Heart right ventricle (tissue), 16 donors: Measurements from ENCODE around the gene TMEM107. TPM values are rescaled to one million over a fixed set of nuclear protein-coding genes. Genes with fewer than 3 reads are reported as not detected.

Source experiments
- ATAC-seq, 8 donors: fragments of 200-7000 bp; cut with Tn5 transposase; one replicate each; pipeline ENCODE4 v1.9.1; 2020; ENCODE audit warnings: mild to moderate bottlenecking in 8 of 8, moderate library complexity in 8 of 8, moderate number of reproducible peaks in 1 of 8
- DNase-seq, 2 donors: peaks; one replicate each; pipeline ENCODE4 v3.0.0-alpha.2; 2020
- H3K27ac ChIP-seq, 10 donors: fragments of 200-600 bp; sonication (generic) in 2 of 10; one replicate each; pipeline versions ENCODE4 v1.5.0 to v1.8.0; 2020 to 2022; ENCODE audit warnings: mild to moderate bottlenecking in 3 of 10
- H3K27me3 ChIP-seq, 7 donors: fragments of 200-600 bp; one replicate each; pipeline ENCODE4 v1.8.0; 2021 to 2022; ENCODE audit warnings: mild to moderate bottlenecking in 2 of 7
- H3K36me3 ChIP-seq, 9 donors: fragments of 200-600 bp; sonication (generic) in 1 of 9; one replicate each; pipeline versions ENCODE4 v1.5.0 to v1.8.0; 2020 to 2022; ENCODE audit warnings: mild to moderate bottlenecking in 2 of 9
- H3K4me1 ChIP-seq, 9 donors: fragments of 200-600 bp; sonication (generic) in 1 of 9; one replicate each; pipeline versions ENCODE4 v1.5.0 to v1.8.0; 2020 to 2022; ENCODE audit warnings: mild to moderate bottlenecking in 4 of 9
- H3K4me3 ChIP-seq, 10 donors: fragments of 200-600 bp; sonication (generic) in 2 of 10; one replicate each; pipeline versions ENCODE4 v1.5.0 to v1.8.0; 2020 to 2022; ENCODE audit warnings: mild to moderate bottlenecking in 7 of 10, moderate library complexity in 2 of 10
- H3K9me3 ChIP-seq, 11 donors: fragments of 200-600 bp in 10 of 11; sonication (generic) in 2 of 11; one replicate each; pipeline versions ENCODE4 v1.5.0 to v1.8.0; 2013 to 2022; ENCODE audit warnings: mild to moderate bottlenecking in 2 of 11, control low read depth in 1 of 11, moderate library complexity in 1 of 11
- WGBS, 2 donors: extraction: QIAGEN DNeasy Blood & Tissue Kit; methylation state at CpG; one replicate each; pipeline ENCODE4 v1.1.7; 2013; ENCODE audit warnings: inconsistent platforms in 1 of 2; 5-methylcytosine and 5-hydroxymethylcytosine counted together
- intact Hi-C, 10 donors: fragments of 100-400 bp; cut with DNase I; formaldehyde crosslinking; loops; one replicate each; pipeline versions ENCODE4 v1.11.1 to v1.14.2; 2022
- polyA plus RNA-seq, 2 donors: library from polyadenylated mRNA; stranded (reverse); fragments of 200-250 nt; gene quantifications; one replicate each; pipeline ENCODE4 v1.2.3, GENCODE V29; 2013
- total RNA-seq, 10 donors: library from RNA; stranded (reverse); fragmentation: NEBNext Ultra II Directional in 3 of 10; extraction: Animal tissue kit (Norgen Biotek cat#: 25700) in 3 of 10; gene quantifications; one replicate each; pipeline versions ENCODE4 v1.2.1 to v1.2.4, GENCODE V29; 2021 to 2023
- TF ChIP-seq, protein P1 (sequence below), 9 donors: fragments of 200-600 bp; sonication (generic) in 2 of 9; IDR thresholded peaks; one replicate each; pipeline versions ENCODE4 v1.5.0 to v1.8.0; 2021 to 2022; ENCODE audit warnings: antibody characterized with exemption in 9 of 9, mild to moderate bottlenecking in 5 of 9, moderate library complexity in 1 of 9
- donor health status: Arrhythmogenic right ventricular cardiomyopathy.
- donor health status: ischemic (EF 13 %, LVEDD 7.1; RV severe dilation, severe dysfunction).
- donor health status: healthy with polysubstance abuse.
- donor health status: DM: no; HTN: yes; CAD: no.
- donor health status: DM: no; HTN: no; CAD: no.
- donor health status: ischemic (EF 25% LVEDD 6.9; RV normal size, moderate dysfunction).
- donor health status: ischemic (EF 25% LVEDD 5.7; RV mildly dilated, moderate dysfunction).
- donor health status: healthy.
- donor health status: DM: yes; HTN: yes; CAD: no.
- donor health status: Ischemic cardiomyopathy.
- donor health status: ischemic (EF 35%, LVEDD 5.7; RV mildly dilated, moderate dysfunction).
- donor health status: nonischemic (EF 11% LVEDD 7.7; RV severe dilation, severe dysfunction).
- donor health status: DM: yes; HTN: yes; CAD: no.
- donor health status: PGD.
- donor health status: ischemic (EF 29% LVEDD 5.4; RV normal size, mild dysfunction).
- donor health status: nonischemic (EF 23%, LVEDD 6.1; RV moderate dilation, normal function).

The TMEM107 gene
- total and polyA plus RNA-seq, 12 donors = 4.5 to 15.2 (median 7.3) TPM

DNA sequence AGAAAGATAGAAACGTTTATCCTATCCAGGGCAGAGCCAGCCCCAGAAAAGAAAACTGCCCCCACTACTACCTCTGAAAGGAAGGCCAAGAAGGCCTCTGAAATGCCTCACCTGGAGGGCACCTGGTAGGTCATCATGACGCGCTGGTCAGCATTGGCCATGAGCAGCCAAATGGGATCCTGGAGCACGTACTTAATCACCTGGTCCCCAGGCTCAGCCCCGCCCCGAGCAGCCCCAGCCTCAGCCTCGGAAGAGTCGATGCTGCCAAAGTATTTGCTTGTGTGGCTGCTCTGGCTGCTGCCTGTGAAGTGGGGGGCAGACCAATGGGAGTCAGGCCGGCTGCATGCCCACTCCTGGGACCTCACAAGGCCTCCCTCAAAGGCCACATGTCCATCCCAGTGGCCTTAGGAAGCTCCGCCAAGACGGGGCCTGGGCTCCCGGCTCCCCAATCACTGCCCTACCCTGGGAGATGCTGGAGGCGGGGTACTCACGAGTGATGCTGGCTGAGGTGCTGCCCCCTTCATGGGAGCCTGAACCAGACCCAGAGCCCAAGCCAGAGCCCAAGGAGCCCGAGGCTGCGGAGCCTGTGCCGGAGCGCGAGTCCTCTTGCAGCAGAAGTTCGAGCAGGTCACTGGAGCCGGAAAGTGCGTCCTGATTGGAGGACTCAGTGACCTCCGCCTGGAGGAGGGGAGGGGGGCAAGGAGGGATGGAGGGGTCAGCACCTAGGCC, 33.9 kb downstream of the TMEM107 start:
- H3K9me3 ChIP-seq = no peaks in the 10 kb centered on the region
- DNase-seq = no peak
- H3K4me1 ChIP-seq = peaks cover 2 to 44% (median 31%) of the 10 kb centered on the region in 9 donors
- WGBS, 2 donors = 85 to 87% methylated on average over 23 of the region's 23 CpGs
- no peaks in the 10 kb centered on the region for H3K27me3 ChIP-seq
- TF ChIP-seq, protein P1, sequence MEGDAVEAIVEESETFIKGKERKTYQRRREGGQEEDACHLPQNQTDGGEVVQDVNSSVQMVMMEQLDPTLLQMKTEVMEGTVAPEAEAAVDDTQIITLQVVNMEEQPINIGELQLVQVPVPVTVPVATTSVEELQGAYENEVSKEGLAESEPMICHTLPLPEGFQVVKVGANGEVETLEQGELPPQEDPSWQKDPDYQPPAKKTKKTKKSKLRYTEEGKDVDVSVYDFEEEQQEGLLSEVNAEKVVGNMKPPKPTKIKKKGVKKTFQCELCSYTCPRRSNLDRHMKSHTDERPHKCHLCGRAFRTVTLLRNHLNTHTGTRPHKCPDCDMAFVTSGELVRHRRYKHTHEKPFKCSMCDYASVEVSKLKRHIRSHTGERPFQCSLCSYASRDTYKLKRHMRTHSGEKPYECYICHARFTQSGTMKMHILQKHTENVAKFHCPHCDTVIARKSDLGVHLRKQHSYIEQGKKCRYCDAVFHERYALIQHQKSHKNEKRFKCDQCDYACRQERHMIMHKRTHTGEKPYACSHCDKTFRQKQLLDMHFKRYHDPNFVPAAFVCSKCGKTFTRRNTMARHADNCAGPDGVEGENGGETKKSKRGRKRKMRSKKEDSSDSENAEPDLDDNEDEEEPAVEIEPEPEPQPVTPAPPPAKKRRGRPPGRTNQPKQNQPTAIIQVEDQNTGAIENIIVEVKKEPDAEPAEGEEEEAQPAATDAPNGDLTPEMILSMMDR (IDR thresholded peaks at IDR 0.05) = no peak
- intact Hi-C loops = no loop called here
- H3K27ac ChIP-seq = peak overlapping the region in 1 of 10 donors; percentile 35
- peaks cover 40 to 81% (median 79%) of the 10 kb centered on the region in 9 donors for H3K36me3 ChIP-seq
- H3K4me3 ChIP-seq = no peak overlapping the region
- no peak for ATAC-seq

DNA sequence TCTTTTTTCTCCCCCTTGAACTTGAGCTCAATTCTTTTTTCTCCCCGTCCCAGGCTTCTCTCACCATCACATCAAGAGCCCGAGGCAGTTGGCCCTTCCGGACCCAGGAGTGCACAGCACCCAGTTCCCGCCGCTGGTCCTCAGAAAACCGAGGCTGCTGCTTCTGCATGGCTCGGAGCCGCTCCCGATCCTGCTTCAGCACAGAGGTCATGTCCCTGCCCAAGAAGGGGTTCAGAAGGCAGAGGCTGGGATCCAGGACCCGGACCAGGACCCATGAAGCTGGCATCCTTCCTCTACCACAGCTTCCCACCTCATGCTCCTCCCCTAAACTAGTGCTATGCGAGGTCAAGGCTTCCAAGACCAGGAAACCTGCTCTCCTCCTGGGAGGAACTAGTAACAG, 34.4 kb downstream of the TMEM107 start:
- no peak overlapping the region for H3K4me3 ChIP-seq
- no peaks in the 10 kb centered on the region for H3K27me3 ChIP-seq
- peaks cover 38 to 76% (median 73%) of the 10 kb centered on the region in 9 donors for H3K36me3 ChIP-seq
- H3K27ac ChIP-seq = peak overlapping the region in 1 of 10 donors; percentile 35
- no peak for DNase-seq
- intact Hi-C loops = no loop called here
- TF ChIP-seq, protein P1 (IDR thresholded peaks at IDR 0.05) = no peak
- WGBS, 2 donors = 89 to 93% methylated on average over 11 of the region's 11 CpGs
- ATAC-seq = no peak
- H3K9me3 ChIP-seq = no peaks in the 10 kb centered on the region
- peaks cover 2 to 44% (median 30%) of the 10 kb centered on the region in 9 donors for H3K4me1 ChIP-seq

DNA sequence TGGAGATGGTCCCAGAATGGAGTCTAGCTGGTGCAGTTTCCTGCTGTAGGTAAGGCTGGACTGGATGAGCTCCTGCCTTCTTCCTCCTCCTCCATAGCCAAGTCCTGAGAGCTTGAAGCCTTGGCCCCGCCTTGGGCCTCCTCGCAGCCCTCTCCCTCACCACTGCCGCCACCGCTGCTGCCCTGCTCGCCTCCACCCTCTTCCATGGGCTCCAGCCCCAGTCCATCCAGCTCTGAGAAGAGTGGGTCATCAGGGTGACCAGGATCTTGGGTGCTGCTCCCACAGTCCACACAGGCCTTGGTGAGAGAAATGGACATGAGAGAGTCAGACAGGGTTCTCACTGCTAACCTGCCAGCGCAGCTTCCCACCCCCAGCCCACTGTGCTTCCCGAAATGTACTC, 35.1 kb downstream of the TMEM107 start:
- 94% methylated on average over 7 of the region's 7 CpGs for WGBS, 2 donors
- Histone ChIP-seq H3K9me3 (no peaks in the 10 kb centered on the region), H3K27ac (peak overlapping the region in 4 of 10 donors; percentile 3 to 71 (median 70)), H3K27me3 (no peaks in the 10 kb centered on the region), H3K4me1 (peaks cover 2 to 40% (median 29%) of the 10 kb centered on the region in 9 donors), H3K4me3 (no peak overlapping the region), H3K36me3 (peaks cover 31 to 69% (median 66%) of the 10 kb centered on the region in 9 donors)
- TF ChIP-seq, protein P1 (IDR thresholded peaks at IDR 0.05) = no peak
- intact Hi-C loops = no loop called here
- ATAC-seq = no peak
- no peak for DNase-seq

DNA sequence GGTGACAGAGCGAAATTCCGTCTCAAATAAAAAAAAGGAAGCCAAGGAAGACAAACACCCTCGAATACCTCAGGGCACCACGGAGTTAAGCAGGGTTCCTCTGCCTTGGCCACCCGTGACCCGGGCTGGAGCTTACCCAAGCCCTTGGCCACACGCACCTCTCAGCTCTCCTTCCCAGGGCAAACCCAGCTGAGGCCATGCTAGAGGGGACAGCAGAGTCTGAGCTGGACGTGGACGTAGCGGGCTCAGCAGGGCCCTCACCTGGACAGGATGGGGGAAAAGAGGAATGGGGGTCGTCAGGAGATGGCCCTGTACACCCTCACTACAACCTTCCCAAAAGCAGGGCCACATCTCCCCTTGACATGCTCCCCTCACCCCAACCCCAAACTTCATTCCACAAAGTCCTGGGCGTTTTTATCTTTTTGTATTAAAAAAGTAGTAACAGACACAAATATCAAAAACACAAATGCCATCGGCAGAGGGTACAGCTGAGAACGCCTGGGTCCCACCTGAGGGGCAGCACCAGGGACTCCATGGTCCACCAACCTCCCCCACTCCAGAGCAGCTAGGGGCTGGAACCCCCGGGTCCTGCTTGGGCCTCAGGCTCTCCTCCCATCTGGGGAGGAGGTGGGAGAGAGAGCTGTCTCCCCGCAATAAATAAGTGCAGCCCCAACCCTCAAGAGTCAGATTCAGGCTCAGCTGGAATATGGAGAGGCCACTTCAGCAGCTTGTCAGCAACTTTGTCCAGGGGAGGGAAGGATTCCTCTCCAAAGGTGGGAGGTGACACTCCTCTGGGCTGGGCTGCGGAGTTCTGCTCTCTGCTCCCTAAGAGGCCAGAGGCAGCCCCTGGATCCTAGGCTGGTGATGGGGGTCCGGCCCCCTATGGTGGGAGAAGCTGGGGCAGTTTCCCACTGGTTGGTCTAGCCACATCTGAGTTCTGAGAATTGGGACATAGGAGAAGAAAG, 35.8 kb downstream of the TMEM107 start:
- no peak overlapping the region for H3K4me3 ChIP-seq
- no peaks in the 10 kb centered on the region for H3K27me3 ChIP-seq
- peaks cover 2 to 40% (median 28%) of the 10 kb centered on the region in 9 donors for H3K4me1 ChIP-seq
- DNase-seq = no peak
- peaks cover 28 to 62% (median 59%) of the 10 kb centered on the region in 9 donors for H3K36me3 ChIP-seq
- ATAC-seq = peak in 3 of 8 donors; percentile 2 to 4 (median 3)
- H3K27ac ChIP-seq = peak overlapping the region in 7 of 10 donors; percentile 49 to 84 (median 71)
- TF ChIP-seq, protein P1 (IDR thresholded peaks at IDR 0.05) = no peak
- WGBS, 2 donors = 62 to 69% methylated on average over 18 of the region's 18 CpGs
- intact Hi-C loops = no loop called here
- no peaks in the 10 kb centered on the region for H3K9me3 ChIP-seq
